GM12875 (cell line): ENCODE measurements around the gene RPL7A.
A peak's percentile ranks its signal among the peaks of the same experiment; 100 is the strongest.
"Not testable (repeated sequence)": the region's sequence is repeated elsewhere in the genome, so short reads cannot be mapped to it uniquely, and the experiment has no call there.

Experiments used
- H3K4me3 ChIP-seq: one replicate; pipeline ENCODE4 v1.5.1; 2011; ENCODE audit warnings: low read depth, low read length, control low read depth
- CTCF ChIP-seq: IDR thresholded peaks from 2 replicates; pipeline ENCODE4 v1.5.1; 2011; ENCODE audit warnings: low read depth, mild to moderate bottlenecking, control low read depth, inconsistent platforms, low read length, moderate library complexity, borderline replicate concordance; ENCODE audit not compliant: insufficient read depth

The RPL7A gene

DNA sequence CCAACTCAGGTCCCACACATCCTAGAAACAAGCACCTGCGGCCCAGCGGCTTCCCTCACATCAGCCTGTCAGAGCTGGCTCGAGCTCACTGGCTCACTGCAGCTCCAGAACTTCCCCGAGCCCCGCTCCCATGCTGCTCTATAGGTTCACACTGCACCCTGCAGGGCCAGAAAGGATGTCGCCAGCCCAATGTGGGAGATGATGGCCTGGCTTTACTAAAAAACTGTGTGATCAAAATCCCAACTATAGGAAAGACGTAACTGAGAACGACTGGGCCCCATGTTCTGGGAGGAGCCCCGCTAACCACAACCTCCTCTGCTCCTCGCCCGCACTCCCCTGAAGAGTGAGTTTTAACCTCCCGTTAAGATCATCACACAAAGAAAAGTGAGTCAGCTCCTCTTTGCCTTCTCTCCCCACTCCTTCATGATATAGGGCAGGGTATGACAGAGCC is 23.3 kb downstream of the RPL7A start:
- TF ChIP-seq CTCF: no peak
- H3K4me3 ChIP-seq: no peak overlapping the region

DNA sequence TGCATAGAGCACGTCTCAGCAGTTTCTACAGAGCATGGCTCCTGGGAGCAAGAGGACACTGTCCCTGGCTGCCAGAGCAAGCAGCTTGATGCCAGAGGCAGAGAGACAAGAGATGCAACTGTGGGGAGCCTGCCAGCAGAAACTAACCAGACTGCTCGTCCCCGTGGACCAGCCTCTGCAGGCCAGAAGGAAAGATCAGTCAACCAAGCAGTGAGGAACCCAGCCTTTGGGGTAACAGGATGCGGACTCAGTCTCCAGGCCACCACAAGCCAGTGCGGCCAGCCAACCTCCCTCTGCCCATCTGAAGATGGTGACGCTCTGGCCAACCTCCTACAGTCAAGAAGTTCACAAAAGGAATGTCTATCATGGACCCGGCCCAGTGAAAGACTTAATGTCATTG is 24.1 kb downstream of the RPL7A start:
- no peak for TF ChIP-seq CTCF
- no peak overlapping the region for H3K4me3 ChIP-seq

DNA sequence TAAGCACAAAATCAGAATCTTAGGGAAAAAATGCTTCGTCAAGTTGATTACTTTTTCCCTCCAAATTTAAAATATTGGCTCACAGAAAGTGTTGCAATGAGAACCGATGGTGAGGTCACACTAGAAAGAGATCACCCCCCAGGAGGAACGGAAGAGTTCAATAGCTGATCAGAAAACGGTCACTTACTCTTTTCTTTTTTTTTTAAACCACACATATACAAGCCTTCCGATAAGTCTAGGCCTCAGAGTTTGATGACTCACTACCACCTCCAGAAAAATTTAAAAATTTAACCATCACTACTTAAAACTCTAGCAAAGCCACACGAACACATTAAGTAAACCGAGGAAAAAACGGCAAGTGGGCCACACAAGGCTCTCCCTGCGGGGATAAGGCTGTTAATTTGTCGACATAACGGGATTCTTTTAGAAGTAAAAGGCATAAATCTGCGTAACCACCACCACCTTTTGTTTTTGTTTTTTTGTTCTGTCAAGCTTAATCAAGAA is 26.6 kb downstream of the RPL7A start:
- TF ChIP-seq CTCF: no peak

GRCh38 chr9:133375116-133375723 is 27.2 kb downstream of the RPL7A start:
- H3K4me3 ChIP-seq: peak overlapping the region; percentile 74
- 0 out of 2 replicates have a peak, but pooled peaks have one; percentile 0 for TF ChIP-seq CTCF

More for the DNA sequence above, 26.6 kb downstream of the RPL7A start:
- H3K4me3 ChIP-seq: peak overlapping the region; percentile 74

- peak within 1 kb of the TSS; percentile 74 for H3K4me3 ChIP-seq
- TF ChIP-seq CTCF: no peak
Observed at GRCh38 chr9:133375724-133376654, 28.0 kb downstream of the RPL7A start, which contains the start of the genes STKLD1 and SURF4. Gene STKLD1, plus strand, starts transcription at chr9:133376366. Its CDS starts 108 bp downstream, at chr9:133376474. Gene SURF4, minus strand, starts transcription at chr9:133376060. Its CDS starts 91 bp downstream, at chr9:133375969.

DNA sequence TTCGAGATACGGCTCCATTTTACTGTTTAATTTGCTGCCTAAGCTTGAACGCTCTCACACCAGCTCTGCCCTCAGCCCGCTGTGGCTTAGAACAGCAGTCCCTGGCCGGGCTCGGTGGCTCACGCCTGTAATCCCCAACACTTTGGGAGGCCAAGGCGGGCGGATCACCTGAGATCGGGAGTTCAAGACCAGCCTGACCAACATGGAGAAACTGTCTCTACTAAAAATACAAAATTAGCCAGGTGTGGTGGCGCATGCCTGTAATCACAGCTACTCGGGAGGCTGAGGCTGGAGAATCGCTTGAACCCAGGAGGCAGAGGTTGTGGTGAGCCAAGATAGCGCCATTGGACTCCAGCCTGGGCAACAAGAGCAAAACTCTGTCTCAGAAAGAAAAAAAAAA is 29.3 kb downstream of the RPL7A start:
- H3K4me3 ChIP-seq: not testable (repeated sequence)

DNA sequence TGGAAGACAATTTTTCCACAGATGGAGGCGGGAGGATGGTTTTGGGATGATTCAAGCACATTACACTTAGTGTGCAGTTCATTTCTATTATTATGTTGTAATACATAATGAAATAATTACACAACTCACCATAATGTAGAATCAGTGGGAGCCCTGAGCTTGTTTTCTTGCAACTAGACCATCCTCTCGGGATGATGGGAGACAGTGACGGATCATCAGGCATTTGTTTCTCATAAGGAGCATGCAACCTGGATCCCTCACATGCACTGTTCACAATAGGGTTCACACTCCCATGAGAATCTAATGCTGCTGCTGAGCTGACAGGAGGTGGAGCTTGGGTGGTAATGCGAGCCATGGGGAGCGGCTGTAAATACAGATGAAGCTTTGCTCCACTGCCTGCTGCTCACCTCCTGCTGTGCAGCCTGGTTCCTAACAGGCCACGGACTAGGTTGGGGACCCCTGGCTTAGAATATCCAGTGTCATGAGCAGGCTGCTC is 29.8 kb downstream of the RPL7A start:
- no peak overlapping the region for H3K4me3 ChIP-seq
- TF ChIP-seq CTCF: no peak
